ENCODE results near the gene NLGN1. TPM values are rescaled to one million over a fixed set of nuclear protein-coding genes. Genes with fewer than 3 reads are reported as not detected.

NLGN1 gene
- total RNA-seq, 4 donors from 2014 or later: 2.2 to 5.8 (median 3.0) TPM

GRCh38 chr3:173913974-173914421, 516.5 kb downstream of the NLGN1 start:
- no peak for TF ChIP-seq EP300 (IDR thresholded peaks at IDR 0.05)
- no peak for TF ChIP-seq POLR2AphosphoS5 (IDR thresholded peaks at IDR 0.05)
- TF ChIP-seq CTCF (IDR thresholded peaks at IDR 0.05): no peak
- TF ChIP-seq POLR2A (IDR thresholded peaks at IDR 0.05): no peak
- H3K4me1 ChIP-seq: no peaks in the 10 kb centered on the region
- DNase-seq (ENCODE audit: low spot score in 2 of 2): no peak
- H3K9me3 ChIP-seq: no peaks in the 10 kb centered on the region
- 55% methylated on average over 1 of the region's 1 CpG for WGBS
- H3K27ac ChIP-seq: no peak overlapping the region
- H3K36me3 ChIP-seq: no peaks in the 10 kb centered on the region
- no peak overlapping the region for H3K4me3 ChIP-seq
- no peaks in the 10 kb centered on the region for H3K27me3 ChIP-seq

DNA sequence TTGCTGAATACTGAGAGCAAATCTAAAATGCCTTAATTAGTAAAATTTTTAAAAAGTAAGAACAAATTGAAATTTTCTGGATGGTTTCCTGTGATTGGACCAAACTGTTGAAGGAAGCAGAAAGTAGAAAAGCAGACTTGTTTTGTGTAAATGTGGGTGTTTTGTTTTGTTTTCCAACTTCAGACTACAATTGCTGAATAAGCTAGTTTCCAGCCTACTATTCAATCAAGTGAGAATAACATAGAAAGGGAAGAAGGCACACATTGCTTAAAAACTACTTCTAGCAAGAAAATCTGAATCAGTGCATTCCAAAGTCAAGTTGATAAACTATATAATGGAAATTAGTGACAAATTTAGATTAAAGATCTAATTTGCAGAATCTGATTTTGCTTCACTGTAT, 519.3 kb downstream of the NLGN1 start:
- Histone ChIP-seq H3K27ac (no peak overlapping the region), H3K9me3 (no peaks in the 10 kb centered on the region), H3K4me1 (no peaks in the 10 kb centered on the region), H3K27me3 (no peaks in the 10 kb centered on the region), H3K4me3 (no peak overlapping the region), H3K36me3 (no peaks in the 10 kb centered on the region)
- no peak for DNase-seq (ENCODE audit: low spot score in 2 of 2)
- TF ChIP-seq POLR2A (IDR thresholded peaks at IDR 0.05): no peak
- TF ChIP-seq EP300 (IDR thresholded peaks at IDR 0.05): no peak
- no peak for TF ChIP-seq POLR2AphosphoS5 (IDR thresholded peaks at IDR 0.05)
- no peak for TF ChIP-seq CTCF (IDR thresholded peaks at IDR 0.05)

DNA sequence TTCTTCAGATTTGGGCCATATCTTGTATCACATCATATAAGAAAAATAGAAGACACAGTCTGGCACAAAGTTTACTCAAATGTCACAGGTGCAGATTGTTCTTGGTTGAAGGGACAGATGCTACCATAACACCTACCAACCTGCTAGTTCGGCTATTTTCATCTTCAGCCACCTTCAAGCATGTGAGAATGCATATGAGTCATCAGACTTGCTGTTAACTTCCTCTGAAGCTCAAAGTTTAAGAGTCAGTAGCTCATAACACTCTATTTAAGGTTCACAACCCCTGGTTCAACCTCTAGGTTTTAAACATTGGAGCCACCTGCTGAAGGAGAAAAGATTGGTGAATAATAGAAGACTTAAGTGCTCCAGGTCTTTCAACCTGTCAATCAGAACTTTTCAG, 522.8 kb downstream of the NLGN1 start:
- Histone ChIP-seq H3K27ac (no peak overlapping the region), H3K36me3 (no peaks in the 10 kb centered on the region), H3K4me3 (no peak overlapping the region), H3K9me3 (no peaks in the 10 kb centered on the region), H3K4me1 (no peaks in the 10 kb centered on the region), H3K27me3 (no peaks in the 10 kb centered on the region)
- WGBS: 81% methylated on average over 1 of the region's 1 CpG
- no peak for DNase-seq (ENCODE audit: low spot score in 2 of 2)
- TF ChIP-seq POLR2AphosphoS5 (IDR thresholded peaks at IDR 0.05) (no peak), POLR2A (IDR thresholded peaks at IDR 0.05) (no peak), CTCF (IDR thresholded peaks at IDR 0.05) (no peak), EP300 (IDR thresholded peaks at IDR 0.05) (no peak)

GRCh38 chr3:173921732-173922131, 524.2 kb downstream of the NLGN1 start:
- TF ChIP-seq POLR2AphosphoS5 (IDR thresholded peaks at IDR 0.05) (no peak), CTCF (IDR thresholded peaks at IDR 0.05) (no peak), EP300 (IDR thresholded peaks at IDR 0.05) (no peak), POLR2A (IDR thresholded peaks at IDR 0.05) (no peak)
- Histone ChIP-seq H3K9me3 (no peaks in the 10 kb centered on the region), H3K4me1 (no peaks in the 10 kb centered on the region), H3K36me3 (no peaks in the 10 kb centered on the region), H3K27ac (no peak overlapping the region), H3K27me3 (no peaks in the 10 kb centered on the region), H3K4me3 (no peak overlapping the region)
- WGBS: 64% methylated on average over 2 of the region's 2 CpGs
- DNase-seq (ENCODE audit: low spot score in 2 of 2): no peak

- WGBS: 86% methylated on average over 1 of the region's 1 CpG
- Histone ChIP-seq H3K9me3 (no peaks in the 10 kb centered on the region), H3K4me1 (no peaks in the 10 kb centered on the region), H3K27ac (no peak overlapping the region), H3K4me3 (no peak overlapping the region), H3K36me3 (no peaks in the 10 kb centered on the region), H3K27me3 (no peaks in the 10 kb centered on the region)
- DNase-seq (ENCODE audit: low spot score in 2 of 2): no peak
- TF ChIP-seq POLR2A (IDR thresholded peaks at IDR 0.05) (no peak), EP300 (IDR thresholded peaks at IDR 0.05) (no peak), CTCF (IDR thresholded peaks at IDR 0.05) (no peak), POLR2AphosphoS5 (IDR thresholded peaks at IDR 0.05) (no peak)
Observed at GRCh38 chr3:173923204-173923603, 525.7 kb downstream of the NLGN1 start.

All from suprapubic skin (tissue), 4 donors.